PFSK-1 (cell line): Measurements from ENCODE around the gene TSEN34.

ENCODE experiments used
- FOXP2 ChIP-seq: optimal IDR thresholded peaks from 2 replicates; pipeline ENCODE3; 2011; ENCODE audit warnings: borderline replicate concordance, control low read depth, inconsistent platforms; ENCODE audit not compliant: insufficient read depth; ENCODE audit errors: extremely low read length, extremely low read depth
- POLR2AphosphoS5 ChIP-seq: IDR thresholded peaks from 2 replicates; pipeline ENCODE4 v1.6.1; 2012; ENCODE audit warnings: low read depth, mild to moderate bottlenecking, control low read depth, low read length, moderate library complexity
- SIN3A ChIP-seq: IDR thresholded peaks from 2 replicates; pipeline ENCODE4 v1.6.1; 2012; ENCODE audit warnings: mild to moderate bottlenecking, low read length, moderate library complexity, borderline replicate concordance; ENCODE audit not compliant: insufficient read depth
- TAF1 ChIP-seq: IDR thresholded peaks from 2 replicates; pipeline ENCODE4 v1.6.1; 2012; ENCODE audit warnings: low read length, control low read depth, borderline replicate concordance; ENCODE audit not compliant: insufficient read depth
- TF ChIP-seq, protein P1 (sequence below), 2 experiments: IDR thresholded peaks; 2 replicates each; pipeline versions ENCODE4 v1.6.1 to v1.8.0; 2011 to 2012; ENCODE audit warnings: low read depth in 2 of 2, low read length in 2 of 2, control low read depth in 1 of 2, inconsistent platforms in 1 of 2, mild to moderate bottlenecking in 1 of 2, moderate library complexity in 1 of 2; ENCODE audit not compliant: insufficient read depth in 1 of 2

Gene TSEN34

GRCh38 chr19:54211235-54211634 lies 20.1 kb downstream of the TSEN34 start:
- TF ChIP-seq TAF1 (no peak), FOXP2 (no peak), POLR2AphosphoS5 (no peak; the same call in 1 of the 2 replicates), SIN3A (no peak)
- TF ChIP-seq, protein P1, sequence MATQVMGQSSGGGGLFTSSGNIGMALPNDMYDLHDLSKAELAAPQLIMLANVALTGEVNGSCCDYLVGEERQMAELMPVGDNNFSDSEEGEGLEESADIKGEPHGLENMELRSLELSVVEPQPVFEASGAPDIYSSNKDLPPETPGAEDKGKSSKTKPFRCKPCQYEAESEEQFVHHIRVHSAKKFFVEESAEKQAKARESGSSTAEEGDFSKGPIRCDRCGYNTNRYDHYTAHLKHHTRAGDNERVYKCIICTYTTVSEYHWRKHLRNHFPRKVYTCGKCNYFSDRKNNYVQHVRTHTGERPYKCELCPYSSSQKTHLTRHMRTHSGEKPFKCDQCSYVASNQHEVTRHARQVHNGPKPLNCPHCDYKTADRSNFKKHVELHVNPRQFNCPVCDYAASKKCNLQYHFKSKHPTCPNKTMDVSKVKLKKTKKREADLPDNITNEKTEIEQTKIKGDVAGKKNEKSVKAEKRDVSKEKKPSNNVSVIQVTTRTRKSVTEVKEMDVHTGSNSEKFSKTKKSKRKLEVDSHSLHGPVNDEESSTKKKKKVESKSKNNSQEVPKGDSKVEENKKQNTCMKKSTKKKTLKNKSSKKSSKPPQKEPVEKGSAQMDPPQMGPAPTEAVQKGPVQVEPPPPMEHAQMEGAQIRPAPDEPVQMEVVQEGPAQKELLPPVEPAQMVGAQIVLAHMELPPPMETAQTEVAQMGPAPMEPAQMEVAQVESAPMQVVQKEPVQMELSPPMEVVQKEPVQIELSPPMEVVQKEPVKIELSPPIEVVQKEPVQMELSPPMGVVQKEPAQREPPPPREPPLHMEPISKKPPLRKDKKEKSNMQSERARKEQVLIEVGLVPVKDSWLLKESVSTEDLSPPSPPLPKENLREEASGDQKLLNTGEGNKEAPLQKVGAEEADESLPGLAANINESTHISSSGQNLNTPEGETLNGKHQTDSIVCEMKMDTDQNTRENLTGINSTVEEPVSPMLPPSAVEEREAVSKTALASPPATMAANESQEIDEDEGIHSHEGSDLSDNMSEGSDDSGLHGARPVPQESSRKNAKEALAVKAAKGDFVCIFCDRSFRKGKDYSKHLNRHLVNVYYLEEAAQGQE (IDR thresholded peaks at IDR 0.05; ENCODE audit: insufficient read depth in 1 of 2, low read depth in 2 of 2, low read length in 2 of 2) = no peak

- TF ChIP-seq FOXP2 = no peak
- no peak for TF ChIP-seq SIN3A
- TF ChIP-seq, protein P1 (IDR thresholded peaks at IDR 0.05; ENCODE audit: insufficient read depth in 1 of 2, low read depth in 2 of 2, low read length in 2 of 2) = no peak
- no peak for TF ChIP-seq POLR2AphosphoS5
- no peak for TF ChIP-seq TAF1
Observed at GRCh38 chr19:54216869-54217268, 25.8 kb downstream of the TSEN34 start.

DNA sequence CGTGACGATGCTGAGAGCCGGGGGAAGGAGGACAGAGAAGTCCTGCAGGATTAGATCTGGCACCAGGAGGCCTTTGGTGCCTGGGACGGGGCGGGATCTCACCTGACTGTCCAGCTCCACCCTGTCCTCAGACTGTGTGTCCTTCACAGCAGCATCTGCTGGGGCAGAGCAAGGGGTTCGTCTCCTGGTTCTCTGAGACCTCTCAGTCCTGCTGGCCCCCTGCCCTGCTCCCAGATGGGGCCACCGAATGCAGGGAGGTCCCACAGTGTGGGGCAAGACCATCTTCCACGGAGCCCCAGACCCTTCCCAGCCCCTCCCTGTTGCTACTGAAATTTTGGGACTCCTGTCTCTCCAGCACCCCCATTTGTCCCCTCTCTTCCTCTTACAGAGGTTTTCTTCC lies 27.2 kb downstream of the TSEN34 start:
- no peak for TF ChIP-seq POLR2AphosphoS5
- no peak for TF ChIP-seq TAF1
- no peak for TF ChIP-seq FOXP2
- no peak for TF ChIP-seq SIN3A
- TF ChIP-seq, protein P1 (IDR thresholded peaks at IDR 0.05; ENCODE audit: insufficient read depth in 1 of 2, low read depth in 2 of 2, low read length in 2 of 2) = no peak

DNA sequence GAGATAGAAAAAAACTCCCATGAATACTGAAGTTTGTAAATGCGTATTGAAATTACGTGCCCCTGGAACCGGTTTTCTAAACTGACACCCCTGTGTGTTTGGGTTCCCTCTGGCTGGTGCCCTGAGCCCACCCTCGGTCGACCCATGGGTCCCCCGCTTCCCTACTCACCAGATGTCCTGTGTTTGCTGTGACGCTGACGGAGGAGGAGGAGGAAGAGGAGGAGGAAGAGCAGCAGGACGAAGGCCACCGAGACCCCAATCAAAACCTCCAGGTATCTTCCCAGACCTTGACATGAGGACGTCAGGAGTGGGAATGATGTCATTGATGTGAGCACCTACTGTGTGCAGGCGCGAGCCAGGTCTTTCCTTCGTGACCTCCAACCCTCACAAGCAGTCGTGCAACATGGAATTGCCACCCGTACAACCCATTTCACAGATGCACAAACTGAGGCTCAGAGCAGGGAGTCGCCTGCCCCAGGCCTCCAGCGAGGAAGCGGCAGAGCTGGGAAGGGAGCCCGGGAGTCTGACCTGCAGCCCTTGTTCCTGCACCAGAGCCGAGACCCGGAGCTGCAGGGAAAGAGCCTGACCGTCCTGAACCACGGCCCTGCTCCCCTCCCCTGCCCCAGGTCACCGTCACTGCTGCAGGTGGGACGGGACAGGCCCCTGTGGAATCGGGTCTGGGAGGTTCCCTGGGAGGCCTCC lies 28.0 kb downstream of the TSEN34 start:
- TF ChIP-seq, protein P1 (IDR thresholded peaks at IDR 0.05; ENCODE audit: insufficient read depth in 1 of 2, low read depth in 2 of 2, low read length in 2 of 2) = no peak
- TF ChIP-seq FOXP2 = no peak
- no peak for TF ChIP-seq POLR2AphosphoS5
- no peak for TF ChIP-seq SIN3A
- no peak for TF ChIP-seq TAF1
